Fibroblast of mammary gland (primary cell): ENCODE results near the gene H19.

ENCODE experiments used
- DNase-seq: peaks from one replicate; pipeline ENCODE4 v3.0.0-alpha.2; 2010; ENCODE audit warnings: low read depth
- H3K4me3 ChIP-seq: 2 replicates; pipeline ENCODE4 v1.5.1; 2011; ENCODE audit warnings: low read depth, mild to moderate bottlenecking, low read length, moderate library complexity; ENCODE audit not compliant: control insufficient read depth
- CTCF ChIP-seq: conservative IDR thresholded peaks from 2 replicates; pipeline ENCODE4 v1.5.1; 2011; ENCODE audit warnings: low read depth, low read length, inconsistent platforms; ENCODE audit not compliant: control insufficient read depth, insufficient read depth

H19 gene

GRCh38 chr11:2031058-2031457 is 33.4 kb upstream of the H19 start:
- no peak for TF ChIP-seq CTCF
- no peak for DNase-seq

GRCh38 chr11:2027708-2028107 is 30.1 kb upstream of the H19 start:
- DNase-seq: no peak
- H3K4me3 ChIP-seq: no peak overlapping the region
- no peak for TF ChIP-seq CTCF

More at GRCh38 chr11:2031058-2031457, 33.4 kb upstream of the H19 start:
- H3K4me3 ChIP-seq: no peak overlapping the region

GRCh38 chr11:2015025-2015424 is 17.4 kb upstream of the H19 start:
- H3K4me3 ChIP-seq: no peak overlapping the region
- no peak for DNase-seq
- TF ChIP-seq CTCF: no peak

- H3K4me3 ChIP-seq: no peak overlapping the region
- TF ChIP-seq CTCF: no peak
- no peak for DNase-seq
These were observed 14.8 kb upstream of the H19 start for GRCh38 chr11:2012440-2012839.

- no peak for TF ChIP-seq CTCF
- H3K4me3 ChIP-seq: no peak overlapping the region
- DNase-seq: no peak
These were observed 6.8 kb upstream of the H19 start for GRCh38 chr11:2004466-2004865.

- TF ChIP-seq CTCF: no peak
- no peak for DNase-seq
- H3K4me3 ChIP-seq: no peak overlapping the region
These were observed 5.2 kb upstream of the H19 start for GRCh38 chr11:2002807-2003206.

- no peak overlapping the region for H3K4me3 ChIP-seq
- DNase-seq: no peak
- no peak for TF ChIP-seq CTCF
These were observed 4.6 kb upstream of the H19 start for GRCh38 chr11:2002042-2002776.
